Endodermal cell (in vitro differentiated cells): Measurements from ENCODE around the gene THADA. TPM values are rescaled to one million over a fixed set of nuclear protein-coding genes. Genes with fewer than 3 reads are reported as not detected.

ENCODE experiments used
- DNase-seq: peaks from one replicate; pipeline ENCODE4 v3.0.0-alpha.2; 2017
- H3K27ac ChIP-seq: 2 replicates; pipeline ENCODE4 v1.5.1; 2013; ENCODE audit warnings: mild to moderate bottlenecking, low read depth, low read length, moderate library complexity
- H3K27me3 ChIP-seq: 2 replicates; pipeline ENCODE4 v1.6.1; 2013; ENCODE audit warnings: mild to moderate bottlenecking, low read length, moderate library complexity; ENCODE audit not compliant: insufficient read depth, control insufficient read depth, poor library complexity, severe bottlenecking
- H3K36me3 ChIP-seq: 2 replicates; pipeline ENCODE4 v1.7.0; 2013; ENCODE audit warnings: mild to moderate bottlenecking, low read length, moderate library complexity; ENCODE audit not compliant: control insufficient read depth, insufficient read depth
- H3K4me1 ChIP-seq: one replicate; pipeline ENCODE4 v1.7.0; 2013; ENCODE audit warnings: low read length; ENCODE audit not compliant: control insufficient read depth, insufficient read depth
- H3K4me3 ChIP-seq: 2 replicates; pipeline ENCODE4 v1.5.1; 2013; ENCODE audit warnings: mild to moderate bottlenecking, low read length, moderate library complexity
- H3K9ac ChIP-seq: 2 replicates; pipeline ENCODE4 v1.6.1; 2013; ENCODE audit warnings: mild to moderate bottlenecking, low read length, moderate library complexity; ENCODE audit not compliant: poor library complexity, severe bottlenecking; ENCODE audit errors: extremely low read depth
- H3K9me3 ChIP-seq: 2 replicates; pipeline ENCODE4 v1.6.1; 2013; ENCODE audit warnings: mild to moderate bottlenecking, low read length, moderate library complexity; ENCODE audit not compliant: control insufficient read depth
- H3K27ac Mint-ChIP-seq: 2 replicates; pipeline ENCODE4 v1.8.0; 2020; ENCODE audit warnings: mixed read lengths
- H3K27me3 Mint-ChIP-seq: 2 replicates; pipeline ENCODE4 v1.8.0; 2021; ENCODE audit warnings: mild to moderate bottlenecking, mixed read lengths; ENCODE audit not compliant: insufficient read depth
- H3K36me3 Mint-ChIP-seq: 2 replicates; pipeline ENCODE4 v1.8.0; 2020; ENCODE audit warnings: low read depth, mixed read lengths
- H3K4me1 Mint-ChIP-seq: 2 replicates; pipeline ENCODE4 v1.8.0; 2020; ENCODE audit warnings: mixed read lengths
- H3K4me3 Mint-ChIP-seq: 2 replicates; pipeline ENCODE4 v1.8.0; 2020; ENCODE audit warnings: mild to moderate bottlenecking, moderate library complexity, mixed read lengths
- H3K9me3 Mint-ChIP-seq: 2 replicates; pipeline ENCODE4 v1.8.0; 2020; ENCODE audit warnings: mild to moderate bottlenecking, mixed read lengths
- WGBS, 2 experiments: methylation state at CpG; one replicate each; pipeline versions ENCODE4 v1.1.5 to v1.1.7; 2013; ENCODE audit warnings: missing lambda C conversion rate in 2 of 2, mixed read lengths in 1 of 2; ENCODE audit not compliant: insufficient coverage in 1 of 2, insufficient read length in 1 of 2; 5-methylcytosine and 5-hydroxymethylcytosine counted together
- total RNA-seq, 2 donors: library from RNA; stranded (reverse); fragmentation: NEBNext Ultra II Directional in 1 of 2; extraction: Animal tissue kit (Norgen Biotek cat#: 25700) in 1 of 2; gene quantifications; 2 replicates in 1 of 2; 3 replicates in 1 of 2; pipeline ENCODE4 v1.2.1, GENCODE V29; 2021
- TF ChIP-seq, protein P1 (sequence below): fragments of 200-600 bp; sonication (generic); conservative IDR thresholded peaks from 2 replicates; pipeline ENCODE4 v1.5.0; 2021; ENCODE audit warnings: antibody characterized with exemption, mild to moderate bottlenecking

THADA gene
- total RNA-seq, 2 donors from 2014 or later: 32.8 to 35.0 TPM

DNA sequence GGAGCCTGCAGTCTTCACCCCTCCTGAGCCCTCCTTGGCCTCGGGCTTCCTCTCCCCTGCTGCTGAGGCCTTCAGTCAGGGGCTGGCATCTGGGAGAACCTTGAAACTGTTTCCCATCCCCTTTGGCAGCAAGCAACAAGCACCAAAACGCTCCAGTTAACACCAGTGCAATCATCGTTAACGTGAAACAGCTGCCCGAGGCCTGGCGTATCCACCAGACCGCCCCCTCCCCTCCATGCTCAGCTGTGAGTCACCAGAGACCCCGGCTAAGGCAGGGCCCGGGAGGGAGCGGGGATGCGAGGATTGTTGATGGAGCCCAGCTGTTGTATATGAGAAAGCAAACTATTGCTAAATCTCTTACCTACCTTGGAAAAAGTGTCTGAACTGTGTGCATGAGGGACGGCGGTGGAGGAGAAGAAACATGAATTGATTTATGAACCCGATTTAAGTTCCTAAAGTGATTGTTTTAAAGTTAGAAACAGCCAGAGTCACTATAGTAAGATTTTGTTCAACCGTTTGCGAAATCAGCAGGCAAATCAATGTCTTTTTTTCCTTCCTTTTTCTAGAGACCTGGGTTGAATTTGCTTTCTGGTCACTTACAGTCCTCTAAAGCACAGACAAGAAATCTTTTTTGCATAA is 374.6 kb downstream of the THADA start:
- Mint-ChIP-seq H3K4me1 (peaks cover 60% of the 10 kb centered on the region), H3K4me3 (peak overlapping the region; percentile 87), H3K9me3 (no peaks in the 10 kb centered on the region), H3K27me3 (no peaks in the 10 kb centered on the region), H3K36me3 (peaks cover 18% of the 10 kb centered on the region), H3K27ac (peak overlapping the region; percentile 94)
- Histone ChIP-seq H3K9me3 (no peaks in the 10 kb centered on the region), H3K36me3 (peaks cover 18% of the 10 kb centered on the region), H3K4me1 (peaks cover 30% of the 10 kb centered on the region), H3K4me3 (peak overlapping the region; percentile 80), H3K27ac (peak overlapping the region; percentile 90), H3K9ac (no peak overlapping the region), H3K27me3 (no peaks in the 10 kb centered on the region)
- peak; percentile 86 for DNase-seq
- TF ChIP-seq, protein P1, sequence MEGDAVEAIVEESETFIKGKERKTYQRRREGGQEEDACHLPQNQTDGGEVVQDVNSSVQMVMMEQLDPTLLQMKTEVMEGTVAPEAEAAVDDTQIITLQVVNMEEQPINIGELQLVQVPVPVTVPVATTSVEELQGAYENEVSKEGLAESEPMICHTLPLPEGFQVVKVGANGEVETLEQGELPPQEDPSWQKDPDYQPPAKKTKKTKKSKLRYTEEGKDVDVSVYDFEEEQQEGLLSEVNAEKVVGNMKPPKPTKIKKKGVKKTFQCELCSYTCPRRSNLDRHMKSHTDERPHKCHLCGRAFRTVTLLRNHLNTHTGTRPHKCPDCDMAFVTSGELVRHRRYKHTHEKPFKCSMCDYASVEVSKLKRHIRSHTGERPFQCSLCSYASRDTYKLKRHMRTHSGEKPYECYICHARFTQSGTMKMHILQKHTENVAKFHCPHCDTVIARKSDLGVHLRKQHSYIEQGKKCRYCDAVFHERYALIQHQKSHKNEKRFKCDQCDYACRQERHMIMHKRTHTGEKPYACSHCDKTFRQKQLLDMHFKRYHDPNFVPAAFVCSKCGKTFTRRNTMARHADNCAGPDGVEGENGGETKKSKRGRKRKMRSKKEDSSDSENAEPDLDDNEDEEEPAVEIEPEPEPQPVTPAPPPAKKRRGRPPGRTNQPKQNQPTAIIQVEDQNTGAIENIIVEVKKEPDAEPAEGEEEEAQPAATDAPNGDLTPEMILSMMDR: no peak
- 27 to 36% methylated on average over 10 to 16 of the region's 16 CpGs for WGBS, 2 experiments

DNA sequence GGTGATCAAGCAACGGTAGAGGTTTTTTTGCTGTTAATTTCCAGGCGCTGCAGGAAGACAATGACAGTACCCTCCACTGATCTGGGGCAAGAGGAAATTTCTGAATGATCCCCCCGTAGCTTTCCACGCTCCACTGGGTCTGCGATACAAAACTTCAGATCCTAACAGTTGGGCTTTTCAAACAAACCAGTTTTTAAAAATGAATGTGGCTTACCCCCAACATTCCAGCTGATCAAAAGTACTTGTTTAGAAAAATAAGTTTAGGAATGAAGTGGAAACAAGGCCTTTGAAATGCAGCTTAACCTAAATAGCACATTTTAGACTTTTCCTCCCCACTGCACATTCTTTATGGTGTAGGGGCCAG is 375.1 kb downstream of the THADA start:
- peaks cover 18% of the 10 kb centered on the region for H3K36me3 Mint-ChIP-seq
- Histone ChIP-seq H3K4me1 (peaks cover 30% of the 10 kb centered on the region), H3K27me3 (no peaks in the 10 kb centered on the region), H3K9ac (no peak overlapping the region), H3K4me3 (peak overlapping the region; percentile 80), H3K9me3 (no peaks in the 10 kb centered on the region), H3K27ac (peak overlapping the region; percentile 90), H3K36me3 (peaks cover 18% of the 10 kb centered on the region)
- DNase-seq: no peak
- H3K27me3 Mint-ChIP-seq: no peaks in the 10 kb centered on the region
- 50 to 78% methylated on average over 2 to 5 of the region's 5 CpGs for WGBS, 2 experiments
- H3K9me3 Mint-ChIP-seq: no peaks in the 10 kb centered on the region
- peak overlapping the region; percentile 87 for H3K4me3 Mint-ChIP-seq
- TF ChIP-seq, protein P1: no peak
- peak overlapping the region; percentile 94 for H3K27ac Mint-ChIP-seq
- H3K4me1 Mint-ChIP-seq: peaks cover 63% of the 10 kb centered on the region

DNA sequence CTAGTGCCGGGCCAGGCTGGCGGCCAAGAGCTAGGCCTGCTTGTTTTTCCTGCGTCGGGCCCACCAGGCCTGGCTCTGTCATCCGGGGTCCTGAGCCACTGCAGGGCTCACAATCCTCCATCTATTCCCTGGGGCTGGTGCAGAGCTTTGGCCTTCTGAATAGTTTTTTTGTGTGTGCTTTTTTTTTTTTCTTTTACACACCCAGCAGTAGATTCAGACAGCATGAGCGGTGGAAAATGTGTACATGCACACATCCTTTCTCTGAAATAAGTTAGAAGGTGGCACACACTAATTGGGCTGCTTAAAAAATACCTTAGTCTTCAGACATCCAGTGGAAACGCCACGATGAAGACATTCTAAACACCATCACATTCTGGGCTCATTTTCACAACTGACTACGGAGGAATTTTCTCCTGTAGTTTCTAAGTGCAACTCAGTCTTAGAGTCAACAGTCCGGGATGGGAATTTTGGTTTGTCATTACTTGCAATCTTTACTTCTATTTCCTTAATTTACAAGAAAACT is 375.5 kb downstream of the THADA start:
- no peaks in the 10 kb centered on the region for H3K9me3 ChIP-seq
- TF ChIP-seq, protein P1: no peak

More for the DNA sequence above, 375.5 kb downstream of the THADA start:
- peak overlapping the region; percentile 52 for H3K9ac ChIP-seq
- DNase-seq: no peak
- Mint-ChIP-seq H3K4me1 (peaks cover 67% of the 10 kb centered on the region), H3K27me3 (no peaks in the 10 kb centered on the region), H3K36me3 (peaks cover 18% of the 10 kb centered on the region), H3K27ac (peak overlapping the region; percentile 94), H3K9me3 (no peaks in the 10 kb centered on the region), H3K4me3 (peak overlapping the region; percentile 87)
- peak overlapping the region; percentile 90 for H3K27ac ChIP-seq
- peaks cover 18% of the 10 kb centered on the region for H3K36me3 ChIP-seq
- peaks cover 30% of the 10 kb centered on the region for H3K4me1 ChIP-seq
- H3K27me3 ChIP-seq: no peaks in the 10 kb centered on the region
- WGBS, 2 experiments: 41 to 47% methylated on average over 8 to 10 of the region's 10 CpGs
- peak overlapping the region; percentile 72 for H3K4me3 ChIP-seq
